Keratinocyte (primary cell): ENCODE results near the gene RNF141. TPM values are rescaled to one million over a fixed set of nuclear protein-coding genes. Genes with fewer than 3 reads are reported as not detected.

ENCODE experiments used
- DNase-seq: peaks from one replicate; pipeline ENCODE4 v3.0.0-alpha.2; 2011; ENCODE audit warnings: low read depth, missing footprints, low spot score
- FAIRE-seq: peaks from 2 replicates; lab custom pipeline; 2011; peaks lifted over from hg19 to GRCh38; lab: Jason Lieb, UNC
- H2AFZ ChIP-seq: 2 replicates; pipeline ENCODE4 v1.6.0; 2012; ENCODE audit warnings: low read length, control low read depth, inconsistent platforms; ENCODE audit not compliant: control insufficient read depth
- H3K27ac ChIP-seq: 2 replicates; pipeline ENCODE4 v1.5.1; 2011; ENCODE audit warnings: low read length; ENCODE audit not compliant: control insufficient read depth, insufficient read depth
- H3K27me3 ChIP-seq: 3 replicates; pipeline ENCODE4 v1.6.0; 2011; ENCODE audit warnings: low read length; ENCODE audit not compliant: control insufficient read depth, insufficient read depth; ENCODE audit errors: extremely low read depth
- H3K36me3 ChIP-seq, 2 experiments: 2 replicates in 1 of 2; 3 replicates in 1 of 2; pipeline ENCODE4 v1.5.1; 2011; ENCODE audit warnings: low read length in 2 of 2, mild to moderate bottlenecking in 1 of 2; ENCODE audit not compliant: control insufficient read depth in 2 of 2, insufficient read depth in 2 of 2; ENCODE audit errors: extremely low read depth in 1 of 2
- H3K4me1 ChIP-seq: 3 replicates; pipeline ENCODE4 v1.5.1; 2011; ENCODE audit warnings: low read length; ENCODE audit not compliant: control insufficient read depth, insufficient read depth; ENCODE audit errors: extremely low read depth
- H3K4me2 ChIP-seq: 3 replicates; pipeline ENCODE4 v1.6.0; 2011; ENCODE audit warnings: low read depth, low read length; ENCODE audit not compliant: control insufficient read depth, insufficient read depth; ENCODE audit errors: extremely low read depth
- H3K4me3 ChIP-seq, 3 experiments: fragments of 200-600 bp in 1 of 3; sonication (generic) in 1 of 3; 2 replicates in 2 of 3; 3 replicates in 1 of 3; pipeline ENCODE4 v1.5.1; 2011 to 2016; ENCODE audit warnings: low read length in 3 of 3, mild to moderate bottlenecking in 3 of 3, control low read depth in 2 of 3, inconsistent platforms in 1 of 3, low read depth in 1 of 3, mixed read lengths in 1 of 3, mixed run types in 1 of 3, moderate library complexity in 1 of 3; ENCODE audit not compliant: control insufficient read depth in 2 of 3, insufficient read depth in 2 of 3; ENCODE audit errors: extremely low read depth in 1 of 3
- H3K79me2 ChIP-seq: 2 replicates; pipeline ENCODE4 v1.6.0; 2012; ENCODE audit warnings: low read length; ENCODE audit not compliant: control insufficient read depth, insufficient read depth
- H3K9ac ChIP-seq: 3 replicates; pipeline ENCODE4 v1.6.0; 2011; ENCODE audit warnings: low read length; ENCODE audit not compliant: control insufficient read depth, insufficient read depth; ENCODE audit errors: extremely low read depth
- H3K9me1 ChIP-seq: 3 replicates; pipeline ENCODE4 v1.6.0; 2011; ENCODE audit warnings: low read length; ENCODE audit not compliant: control insufficient read depth, insufficient read depth; ENCODE audit errors: extremely low read depth
- H3K9me3 ChIP-seq: 2 replicates; pipeline ENCODE4 v1.5.1; 2012; ENCODE audit warnings: low read depth, low read length; ENCODE audit not compliant: control insufficient read depth
- H4K20me1 ChIP-seq: 3 replicates; pipeline ENCODE4 v1.6.0; 2011; ENCODE audit warnings: low read length; ENCODE audit not compliant: control insufficient read depth, insufficient read depth; ENCODE audit errors: extremely low read depth
- CTCF ChIP-seq, 3 experiments: IDR thresholded peaks in 1 of 3; conservative IDR thresholded peaks in 1 of 3; optimal IDR thresholded peaks in 1 of 3; 2 replicates in 2 of 3; 3 replicates in 1 of 3; pipeline versions ENCODE3 to v1.5.1; 2011; ENCODE audit warnings: low read length in 3 of 3, mild to moderate bottlenecking in 3 of 3, moderate library complexity in 2 of 3, control low read depth in 1 of 3, inconsistent platforms in 1 of 3; ENCODE audit not compliant: insufficient read depth in 2 of 3; ENCODE audit errors: extremely low read depth in 1 of 3
- EZH2 ChIP-seq: IDR thresholded peaks from one replicate; pipeline ENCODE4 v1.6.1; 2012; ENCODE audit warnings: inconsistent platforms, mild to moderate bottlenecking, low read length, moderate library complexity
- dilution Hi-C: fragments of 300-500 bp; cut with MboI; formaldehyde crosslinking; loops from one replicate; pipeline ENCODE4 v1.7.0; 2020; ENCODE audit warnings: low sequenced_read_pairs; ENCODE audit not compliant: extremely low pct_ligation_motif_present
- polyA plus RNA-seq, 5 experiments: library from polyadenylated mRNA; depleted of rRNA in 3 of 5; stranded (reverse) in 3 of 5; stranded (forward) in 1 of 5; unstranded in 1 of 5; fragments of >200 nt; gene quantifications; 1 replicate in 1 of 5; 2 replicates in 3 of 5; 3 replicates in 1 of 5; pipeline versions ENCODE4 v1.2.1 to v1.2.3, GENCODE V29; 2011 to 2012; ENCODE audit warnings: missing spikeins in 2 of 5, low read depth in 1 of 5, low replicate concordance in 1 of 5

RNF141 gene
- polyA plus RNA-seq, 1 donor (not counting 4 experiments of a cell fraction or from before 2014, with no cell fraction given) = 59.1 TPM

GRCh38 chr11:10487002-10487647 lies 53.9 kb downstream of the RNF141 start:
- Histone ChIP-seq H3K4me1 (peaks cover 34% of the 10 kb centered on the region), H3K79me2 (no peaks in the 10 kb centered on the region), H3K27me3 (no peaks in the 10 kb centered on the region), H4K20me1 (no peaks in the 10 kb centered on the region), H3K36me3 (peaks cover 9 to 21% of the 10 kb centered on the region in 2 experiments), H3K4me2 (no peak overlapping the region), H2AFZ (no peak overlapping the region), H3K9me1 (no peaks in the 10 kb centered on the region), H3K9ac (no peak overlapping the region), H3K9me3 (no peaks in the 10 kb centered on the region), H3K27ac (peak overlapping the region; percentile 95), H3K4me3 (no peak overlapping the region)
- dilution Hi-C loops = no loop called here
- no peak for TF ChIP-seq CTCF (optimal IDR thresholded peaks at IDR 0.05 in 1 of 3, IDR thresholded peaks at IDR 0.05 in 1 of 3, conservative IDR thresholded peaks at IDR 0.05 in 1 of 3; ENCODE audit: extremely low read depth in 1 of 3, insufficient read depth in 2 of 3, low read length in 3 of 3)
- no peak for TF ChIP-seq EZH2
- no peak for DNase-seq
- FAIRE-seq = no peak

GRCh38 chr11:10486161-10486840 lies 54.7 kb downstream of the RNF141 start:
- H3K27me3 ChIP-seq = no peaks in the 10 kb centered on the region
- H3K4me3 ChIP-seq = no peak overlapping the region
- H3K9me1 ChIP-seq = no peaks in the 10 kb centered on the region
- DNase-seq = no peak
- TF ChIP-seq CTCF (optimal IDR thresholded peaks at IDR 0.05 in 1 of 3, IDR thresholded peaks at IDR 0.05 in 1 of 3, conservative IDR thresholded peaks at IDR 0.05 in 1 of 3; ENCODE audit: extremely low read depth in 1 of 3, insufficient read depth in 2 of 3, low read length in 3 of 3) (no peak), EZH2 (no peak)
- dilution Hi-C loops = no loop called here
- peaks cover 10 to 22% of the 10 kb centered on the region in 2 experiments for H3K36me3 ChIP-seq
- no peaks in the 10 kb centered on the region for H3K79me2 ChIP-seq
- H3K4me2 ChIP-seq = no peak overlapping the region
- H3K27ac ChIP-seq = no peak overlapping the region
- H3K4me1 ChIP-seq = peaks cover 34% of the 10 kb centered on the region
- FAIRE-seq = no peak
- H4K20me1 ChIP-seq = no peaks in the 10 kb centered on the region
- no peaks in the 10 kb centered on the region for H3K9me3 ChIP-seq
- H2AFZ ChIP-seq = no peak overlapping the region
- H3K9ac ChIP-seq = no peak overlapping the region
